HG03175 (cell line): ENCODE results near the gene KLHL8.

Experiments used
- ATAC-seq: cut with Tn5 transposase; IDR thresholded peaks from one replicate; pipeline ENCODE4 v1.9.1; 2021; ENCODE audit warnings: mild to moderate bottlenecking, moderate library complexity; ENCODE audit not compliant: unreplicated experiment

The KLHL8 gene

DNA sequence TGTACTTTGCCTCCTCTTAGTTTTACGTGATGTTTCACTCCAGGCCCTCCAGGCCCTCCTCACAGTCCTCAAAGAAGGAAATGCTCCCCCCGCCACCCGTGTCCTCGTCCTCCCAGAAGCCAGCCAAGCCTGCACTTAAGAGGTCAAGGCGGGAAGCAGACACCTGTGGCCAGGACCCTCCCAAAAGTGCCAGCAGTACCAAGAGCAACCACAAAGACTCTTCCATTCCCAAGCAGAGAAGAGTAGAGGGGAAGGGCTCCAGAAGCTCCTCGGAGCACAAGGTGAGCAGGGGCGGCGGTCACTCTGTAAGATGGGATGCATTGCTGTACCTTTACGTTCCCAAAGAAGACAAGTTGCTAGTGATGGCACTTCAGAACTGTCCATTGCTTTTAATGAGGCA, 94.4 kb downstream of the KLHL8 start:
- ATAC-seq, result no peak

GRCh38 chr4:87122252-87122651, 98.2 kb downstream of the KLHL8 start:
- ATAC-seq, result no peak

GRCh38 chr4:87121341-87122065, 98.9 kb downstream of the KLHL8 start:
- no peak for ATAC-seq

DNA sequence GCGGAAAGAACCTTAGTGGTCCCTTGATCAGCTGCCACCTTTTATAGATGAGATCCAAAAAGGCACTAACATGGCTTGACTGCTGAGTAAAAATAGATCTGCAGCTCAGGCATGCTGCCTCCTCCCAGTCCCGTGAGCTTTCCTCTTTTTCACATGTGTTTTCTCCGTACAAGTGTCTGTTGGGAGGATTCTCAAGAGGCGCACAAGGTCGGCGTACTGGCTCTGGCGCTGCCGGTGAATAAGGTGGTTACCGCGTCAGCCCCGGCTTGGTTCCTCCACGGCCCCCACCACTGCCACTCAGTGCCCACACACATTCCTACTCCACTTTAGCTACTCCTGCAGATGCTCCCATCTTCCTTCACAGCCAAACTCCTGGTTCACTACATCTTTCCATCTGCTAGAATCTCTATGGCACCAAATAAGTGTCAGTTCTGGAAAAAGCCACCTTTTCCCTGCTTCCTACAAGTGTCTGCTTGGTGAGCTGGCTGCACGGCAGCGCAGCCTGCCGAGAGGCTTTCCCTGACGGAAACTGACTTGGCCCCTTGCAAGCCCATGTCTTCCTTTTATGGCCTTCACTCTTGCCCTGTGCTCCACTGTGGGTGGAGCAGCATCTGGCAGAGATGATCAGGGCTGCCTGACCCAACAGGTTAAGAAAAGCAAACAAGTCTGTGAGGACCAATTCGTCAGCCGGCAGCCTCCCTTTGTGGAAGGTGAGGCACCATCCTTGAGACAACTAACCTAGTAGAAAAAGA, 99.8 kb downstream of the KLHL8 start:
- no peak for ATAC-seq

DNA sequence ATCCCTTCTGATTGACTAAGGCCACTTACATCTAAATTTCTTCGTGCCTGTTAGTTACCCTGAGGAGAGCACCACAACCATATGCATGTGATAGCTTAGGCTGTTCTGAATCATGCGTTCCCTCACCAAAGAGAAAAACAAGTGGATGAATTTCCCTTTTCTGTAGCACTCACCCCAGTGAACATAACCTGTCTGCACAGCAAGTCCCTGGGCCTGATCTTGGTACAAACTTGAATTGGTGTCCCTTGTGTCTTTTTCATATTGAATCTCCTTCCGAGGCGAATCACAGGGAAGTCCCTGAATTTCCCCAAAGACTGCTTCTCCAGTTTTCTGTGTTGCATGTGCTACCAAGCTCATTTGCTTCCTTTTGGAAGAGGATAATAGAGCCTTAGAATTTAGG, 100.4 kb downstream of the KLHL8 start:
- no peak for ATAC-seq

DNA sequence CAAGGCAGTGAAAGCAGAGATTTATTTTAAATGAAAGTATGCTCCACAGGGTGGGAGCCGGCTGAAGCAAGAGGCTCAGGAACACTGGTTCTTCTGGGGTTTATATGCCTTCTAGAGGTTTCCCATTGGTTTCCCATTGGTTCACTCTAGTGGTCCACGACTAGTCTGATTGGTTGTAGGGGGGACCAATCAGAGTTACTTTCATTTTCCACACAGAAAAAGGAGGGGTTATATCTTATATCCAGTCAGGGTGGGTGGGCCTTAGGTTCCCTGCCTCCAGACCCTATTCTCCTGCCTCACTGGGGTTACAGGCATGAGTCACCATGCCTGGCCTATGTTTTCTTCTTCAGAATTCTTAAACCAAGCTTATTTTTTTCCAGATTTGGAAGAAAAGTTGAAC, 101.6 kb downstream of the KLHL8 start:
- no peak for ATAC-seq

GRCh38 chr4:87118421-87118820, 102.0 kb downstream of the KLHL8 start:
- no peak for ATAC-seq

- ATAC-seq, result no peak
Observed at GRCh38 chr4:87117732-87118075, 102.7 kb downstream of the KLHL8 start.

DNA sequence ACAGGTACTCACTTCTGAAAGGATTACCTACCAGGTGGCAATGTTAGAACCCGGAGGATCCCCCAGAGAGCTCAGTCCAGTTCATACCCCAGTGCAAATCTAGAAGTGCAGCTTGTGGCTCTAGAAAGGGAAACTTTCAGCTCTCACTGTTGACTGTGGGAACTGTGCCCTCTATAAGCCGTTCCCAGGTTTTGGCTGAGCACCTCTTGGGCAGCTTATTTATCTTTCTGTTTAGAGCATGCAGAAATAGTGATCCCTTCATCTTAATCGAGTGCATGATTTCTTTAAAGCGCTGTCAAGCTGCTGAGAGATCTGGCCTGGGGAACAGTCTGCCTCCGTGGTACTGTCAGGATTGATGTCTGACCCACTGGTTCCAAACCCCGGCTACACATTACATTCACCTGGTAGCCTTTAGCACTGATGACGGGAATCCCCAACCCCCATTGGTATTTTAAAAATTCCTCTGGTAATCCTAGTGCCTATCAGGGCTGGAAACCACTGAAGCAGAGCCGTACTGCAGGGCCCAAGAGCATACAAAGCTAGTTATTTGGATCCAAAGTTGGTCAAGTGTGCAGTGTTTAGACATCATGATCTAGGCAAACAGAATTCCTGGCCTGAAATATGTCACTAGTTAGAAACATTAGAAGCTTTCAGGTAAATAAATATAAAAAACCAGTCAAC, 103.2 kb downstream of the KLHL8 start:
- no peak for ATAC-seq

DNA sequence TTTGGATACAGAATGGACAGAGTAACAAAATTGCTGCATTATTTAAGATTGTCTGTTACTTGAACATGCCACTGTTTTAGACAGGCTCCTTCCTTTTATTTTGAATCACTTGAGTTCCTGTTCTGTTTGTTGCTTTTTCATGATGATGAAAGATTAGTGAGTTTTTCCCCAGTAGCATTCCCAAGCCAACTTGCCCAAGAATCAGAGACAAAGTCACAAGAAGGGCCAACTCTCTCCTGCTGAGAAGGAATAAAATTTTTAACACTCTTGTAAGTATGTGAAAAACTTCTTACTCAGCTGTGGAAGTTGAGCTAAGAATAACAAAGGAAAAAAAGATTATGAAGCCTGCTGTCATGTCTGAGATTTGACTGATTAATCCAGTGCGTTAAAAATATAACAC, 104.2 kb downstream of the KLHL8 start:
- ATAC-seq, result no peak

DNA sequence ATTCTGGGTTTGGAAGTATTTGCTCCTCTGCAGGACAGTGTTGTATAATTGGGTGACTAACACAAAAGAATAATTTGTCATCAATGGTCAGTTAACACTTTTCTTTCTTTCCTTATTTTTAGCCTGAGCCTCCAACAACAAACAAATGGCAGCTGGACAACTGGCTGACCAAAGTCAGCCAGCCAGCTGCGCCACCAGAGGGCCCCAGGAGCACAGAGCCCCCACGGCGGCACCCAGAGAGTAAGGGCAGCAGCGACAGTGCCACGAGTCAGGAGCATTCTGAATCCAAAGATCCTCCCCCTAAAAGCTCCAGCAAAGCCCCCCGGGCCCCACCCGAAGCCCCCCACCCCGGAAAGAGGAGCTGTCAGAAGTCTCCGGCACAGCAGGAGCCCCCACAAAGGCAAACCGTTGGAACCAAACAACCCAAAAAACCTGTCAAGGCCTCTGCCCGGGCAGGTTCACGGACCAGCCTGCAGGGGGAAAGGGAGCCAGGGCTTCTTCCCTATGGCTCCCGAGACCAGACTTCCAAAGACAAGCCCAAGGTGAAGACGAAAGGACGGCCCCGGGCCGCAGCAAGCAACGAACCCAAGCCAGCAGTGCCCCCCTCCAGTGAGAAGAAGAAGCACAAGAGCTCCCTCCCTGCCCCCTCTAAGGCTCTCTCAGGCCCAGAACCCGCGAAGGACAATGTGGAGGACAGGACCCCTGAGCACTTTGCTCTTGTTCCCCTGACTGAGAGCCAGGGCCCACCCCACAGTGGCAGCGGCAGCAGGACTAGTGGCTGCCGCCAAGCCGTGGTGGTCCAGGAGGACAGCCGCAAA, 106.0 kb downstream of the KLHL8 start:
- ATAC-seq, result no peak

DNA sequence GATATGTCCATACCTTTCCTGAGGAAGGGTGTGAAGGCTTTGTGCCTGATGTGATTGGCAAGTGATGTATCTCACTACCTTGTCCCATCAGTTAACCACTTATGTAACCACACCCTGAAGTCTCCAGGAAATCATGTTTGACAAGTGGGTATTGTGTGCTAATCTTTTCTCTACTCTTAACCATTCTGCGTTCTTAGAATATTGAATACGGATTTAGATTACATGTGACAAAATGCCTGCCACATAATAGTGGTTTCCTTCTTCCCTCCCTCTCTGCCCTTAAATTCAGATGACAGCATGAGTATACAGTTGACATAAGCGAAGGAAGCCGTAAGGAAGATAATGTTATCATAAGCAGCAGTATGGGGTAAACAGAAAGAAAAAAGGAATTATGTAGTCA, 108.4 kb downstream of the KLHL8 start:
- ATAC-seq, result no peak
